CD4-positive, alpha-beta T cell treated with Interleukin-15 for 4 hours (primary cell): Measurements from ENCODE around the gene CEMIP2.
"Not testable (repeated sequence)": the region's sequence is repeated elsewhere in the genome, so short reads cannot be mapped to it uniquely, and the experiment has no call there.

ENCODE experiments used
- DNase-seq: peaks from one replicate; pipeline ENCODE4 v3.0.0-alpha.2; 2020; ENCODE audit warnings: low spot score

The CEMIP2 gene, protein sequence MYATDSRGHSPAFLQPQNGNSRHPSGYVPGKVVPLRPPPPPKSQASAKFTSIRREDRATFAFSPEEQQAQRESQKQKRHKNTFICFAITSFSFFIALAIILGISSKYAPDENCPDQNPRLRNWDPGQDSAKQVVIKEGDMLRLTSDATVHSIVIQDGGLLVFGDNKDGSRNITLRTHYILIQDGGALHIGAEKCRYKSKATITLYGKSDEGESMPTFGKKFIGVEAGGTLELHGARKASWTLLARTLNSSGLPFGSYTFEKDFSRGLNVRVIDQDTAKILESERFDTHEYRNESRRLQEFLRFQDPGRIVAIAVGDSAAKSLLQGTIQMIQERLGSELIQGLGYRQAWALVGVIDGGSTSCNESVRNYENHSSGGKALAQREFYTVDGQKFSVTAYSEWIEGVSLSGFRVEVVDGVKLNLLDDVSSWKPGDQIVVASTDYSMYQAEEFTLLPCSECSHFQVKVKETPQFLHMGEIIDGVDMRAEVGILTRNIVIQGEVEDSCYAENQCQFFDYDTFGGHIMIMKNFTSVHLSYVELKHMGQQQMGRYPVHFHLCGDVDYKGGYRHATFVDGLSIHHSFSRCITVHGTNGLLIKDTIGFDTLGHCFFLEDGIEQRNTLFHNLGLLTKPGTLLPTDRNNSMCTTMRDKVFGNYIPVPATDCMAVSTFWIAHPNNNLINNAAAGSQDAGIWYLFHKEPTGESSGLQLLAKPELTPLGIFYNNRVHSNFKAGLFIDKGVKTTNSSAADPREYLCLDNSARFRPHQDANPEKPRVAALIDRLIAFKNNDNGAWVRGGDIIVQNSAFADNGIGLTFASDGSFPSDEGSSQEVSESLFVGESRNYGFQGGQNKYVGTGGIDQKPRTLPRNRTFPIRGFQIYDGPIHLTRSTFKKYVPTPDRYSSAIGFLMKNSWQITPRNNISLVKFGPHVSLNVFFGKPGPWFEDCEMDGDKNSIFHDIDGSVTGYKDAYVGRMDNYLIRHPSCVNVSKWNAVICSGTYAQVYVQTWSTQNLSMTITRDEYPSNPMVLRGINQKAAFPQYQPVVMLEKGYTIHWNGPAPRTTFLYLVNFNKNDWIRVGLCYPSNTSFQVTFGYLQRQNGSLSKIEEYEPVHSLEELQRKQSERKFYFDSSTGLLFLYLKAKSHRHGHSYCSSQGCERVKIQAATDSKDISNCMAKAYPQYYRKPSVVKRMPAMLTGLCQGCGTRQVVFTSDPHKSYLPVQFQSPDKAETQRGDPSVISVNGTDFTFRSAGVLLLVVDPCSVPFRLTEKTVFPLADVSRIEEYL (N-terminal part only)

DNA sequence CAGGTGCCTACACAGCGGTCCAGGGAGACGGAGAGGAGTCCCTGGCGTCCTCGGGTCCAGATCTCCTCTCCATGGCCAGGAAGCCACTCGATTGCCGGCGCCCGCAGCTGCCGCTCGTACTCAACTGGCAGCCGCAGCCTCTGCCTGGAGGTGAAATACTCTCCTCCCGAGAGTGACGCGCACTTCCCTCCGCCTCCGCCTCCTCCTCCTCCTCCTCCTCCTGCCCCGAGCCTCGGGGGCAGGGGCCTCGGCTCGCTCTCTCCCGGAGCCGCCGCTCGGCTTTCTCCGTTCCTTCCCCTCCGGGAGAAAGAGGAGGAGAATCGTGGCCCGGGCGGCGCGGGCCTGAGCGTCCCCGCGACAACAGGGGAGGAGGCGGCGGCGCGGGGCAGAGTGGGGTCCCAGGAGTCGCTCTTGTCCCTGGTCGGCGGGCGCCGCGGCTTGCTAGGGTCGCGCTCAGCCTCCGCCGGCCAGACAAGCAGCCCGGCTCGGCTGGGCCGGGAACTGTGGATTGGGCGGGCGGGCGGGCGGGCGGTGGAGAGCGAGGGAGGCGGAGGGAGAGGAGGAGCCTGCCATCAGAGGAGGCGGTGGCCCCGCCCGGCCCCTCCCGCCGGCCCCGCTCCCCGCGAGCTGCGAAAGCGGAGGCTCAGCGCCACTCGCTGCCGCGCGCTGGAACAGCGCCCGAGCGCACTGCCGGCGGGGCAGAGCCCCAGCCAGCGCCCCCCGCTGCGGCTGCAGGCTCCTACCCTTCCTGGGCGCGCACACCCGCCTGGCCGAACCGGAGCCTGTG, at the start of gene CEMIP2:
Gene CEMIP2 (minus strand): TSS at position 126 of the 787 bp plus-strand sequence. CDS start 18,140 bp downstream, outside the sequence.
- peak; percentile 87 for DNase-seq

DNA sequence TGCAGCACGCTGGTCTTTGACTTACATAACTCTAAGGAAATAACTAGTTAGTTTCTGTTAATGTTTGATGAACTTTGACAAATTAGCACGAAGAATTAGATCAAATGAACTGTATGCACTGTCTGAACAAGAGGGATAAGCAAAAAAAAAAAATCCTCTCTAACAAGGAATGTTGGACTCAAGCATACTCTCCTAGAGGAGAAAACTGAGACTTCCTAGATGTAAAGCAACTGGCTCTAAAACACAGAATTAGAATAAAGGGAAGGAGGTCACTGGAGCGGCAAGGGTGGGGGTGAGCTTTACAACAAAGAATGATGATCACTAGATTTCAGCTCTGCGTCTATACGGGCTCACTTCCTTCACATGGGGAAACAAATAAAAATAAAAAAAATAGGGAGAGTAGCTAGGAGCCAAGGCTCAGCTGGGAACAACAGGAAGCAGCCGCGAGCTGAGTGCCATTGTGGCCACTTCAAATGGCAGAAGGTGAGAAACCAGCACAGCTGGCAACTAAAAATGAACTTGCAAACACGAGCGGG, 48.7 kb upstream of the CEMIP2 start:
- DNase-seq = no peak

DNA sequence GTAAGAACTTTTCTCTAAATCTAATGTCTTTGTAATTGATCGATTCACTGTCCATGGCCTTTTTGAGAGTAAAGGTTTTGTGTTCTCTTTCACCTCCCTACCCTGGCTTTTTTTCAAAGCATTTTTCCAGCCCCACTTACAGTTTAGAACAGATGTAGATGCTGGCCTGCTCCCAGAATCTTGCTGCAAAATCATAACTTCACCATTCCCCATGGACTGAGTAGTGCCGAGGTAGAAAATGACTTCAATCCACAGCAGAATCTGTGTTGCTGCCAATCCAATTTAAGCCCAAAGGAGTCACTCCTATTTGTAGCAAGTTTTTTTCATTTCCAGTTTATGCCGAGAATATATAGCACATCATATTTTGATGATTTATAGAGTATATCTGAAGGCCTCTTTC, 46.5 kb upstream of the CEMIP2 start:
- DNase-seq = no peak

DNA sequence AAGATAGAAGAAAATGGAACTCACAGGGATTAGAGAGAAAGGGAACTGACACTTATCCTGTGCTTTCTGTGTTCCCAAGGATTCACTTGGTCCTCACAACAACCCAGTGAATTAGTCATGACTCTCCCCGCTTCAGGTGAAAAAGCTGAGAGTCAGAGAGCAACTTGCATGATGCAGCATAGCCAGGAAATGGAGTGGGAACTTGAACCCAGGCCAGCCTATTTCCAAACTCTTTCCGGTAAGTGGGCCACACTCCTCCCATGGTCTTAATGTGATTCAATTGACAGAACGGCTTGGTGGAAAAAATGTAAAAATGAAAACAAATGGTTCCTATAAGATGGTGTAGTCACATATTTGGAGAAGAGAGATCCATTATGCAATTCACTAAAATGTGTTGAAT, 45.9 kb upstream of the CEMIP2 start:
- DNase-seq = no peak

DNA sequence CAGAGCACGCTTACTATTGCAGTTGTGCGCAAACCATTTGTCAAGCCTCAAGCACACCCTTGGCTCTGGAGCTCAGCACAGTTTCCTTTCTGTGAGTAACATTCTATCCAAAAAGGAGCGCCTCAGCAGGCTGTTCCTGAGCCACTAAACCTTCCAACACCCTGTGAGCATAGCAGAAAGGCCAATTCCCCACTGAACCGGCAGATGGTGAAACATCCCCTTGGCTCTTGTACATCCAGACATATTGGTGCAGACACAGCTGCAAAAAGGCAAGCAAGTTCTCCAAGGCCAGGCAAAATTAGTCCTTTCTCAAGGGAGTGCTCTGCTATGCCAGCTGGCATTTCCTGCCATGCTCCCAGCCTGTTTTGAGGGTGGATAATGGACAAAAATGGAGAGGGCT, 44.1 kb upstream of the CEMIP2 start:
- no peak for DNase-seq

DNA sequence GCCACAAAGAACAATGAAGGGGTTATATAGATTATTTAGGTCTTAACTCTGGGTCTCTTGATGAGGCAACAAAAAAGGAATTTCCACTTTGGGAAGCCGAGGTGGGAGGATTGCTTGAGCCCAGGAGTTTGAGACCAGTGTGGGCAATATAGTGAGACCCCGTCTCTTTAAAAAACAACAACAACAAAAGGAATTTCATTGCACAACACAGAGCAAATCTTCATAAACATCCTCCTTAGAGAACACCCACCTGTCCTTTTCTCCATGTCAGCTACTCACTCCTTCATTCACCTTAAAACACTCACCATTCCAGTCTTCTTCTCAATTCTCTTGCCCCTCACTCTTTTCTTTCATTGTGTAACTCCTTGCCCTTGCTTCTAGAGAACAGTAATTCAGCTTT, 39.8 kb upstream of the CEMIP2 start:
- no peak for DNase-seq

DNA sequence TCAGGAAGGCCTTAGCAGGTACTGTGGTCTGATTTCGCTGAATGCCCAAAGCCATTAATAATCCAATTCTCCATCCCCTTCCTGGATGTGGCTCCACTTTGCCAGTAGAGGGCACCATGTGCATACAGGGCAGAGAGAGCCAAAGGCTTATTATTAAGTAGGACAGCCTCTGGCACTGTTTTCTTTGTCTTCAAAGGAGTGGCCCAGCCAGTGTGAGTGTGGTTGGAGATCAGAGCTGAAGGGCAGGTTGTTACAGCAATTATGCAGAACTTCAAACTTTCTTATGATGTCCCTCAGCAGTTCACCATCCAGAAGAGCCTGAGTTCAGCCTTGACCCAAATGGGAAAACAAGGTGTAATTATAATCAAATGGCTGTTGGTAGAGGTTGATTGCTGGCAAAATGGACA, 38.6 kb upstream of the CEMIP2 start:
- peak; percentile 77 for DNase-seq

DNA sequence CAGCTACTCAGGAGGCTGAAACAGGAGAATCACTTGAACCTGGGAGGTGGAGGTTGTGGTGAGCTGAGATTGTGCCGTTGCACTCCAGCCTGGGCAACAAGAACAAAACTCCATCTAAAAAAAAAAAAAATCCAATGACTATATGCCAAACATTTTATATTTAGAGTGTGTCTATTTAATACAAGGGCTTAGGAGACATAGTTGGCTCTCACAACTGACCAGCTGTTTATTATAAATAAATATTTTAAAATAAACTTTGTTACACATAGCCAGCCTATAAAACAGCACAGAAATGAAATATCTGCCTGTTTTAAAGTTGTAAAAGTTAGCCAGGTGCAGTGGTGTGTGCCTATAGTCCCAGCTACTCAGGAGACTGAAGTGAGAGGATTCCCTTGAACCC, 36.8 kb upstream of the CEMIP2 start:
- not testable (repeated sequence) for DNase-seq

DNA sequence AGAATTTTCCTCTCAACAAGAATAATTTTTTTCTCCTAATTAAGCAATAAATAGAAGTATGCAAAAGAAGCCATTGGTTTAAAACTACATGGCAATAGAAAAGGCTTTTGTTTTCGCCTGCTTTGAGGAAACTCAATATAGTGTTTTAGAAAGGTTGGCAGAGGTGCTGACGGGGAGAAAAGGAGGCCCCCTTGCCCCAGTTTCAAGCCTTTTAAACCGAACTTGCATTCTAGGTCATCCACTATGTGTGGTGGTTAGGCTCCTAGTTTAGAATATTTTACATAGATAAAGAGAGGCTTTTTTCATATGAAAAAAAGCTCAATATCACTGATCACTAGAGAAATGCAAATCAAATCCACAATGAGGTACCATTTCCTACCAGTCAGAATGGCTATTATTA, 33.5 kb upstream of the CEMIP2 start:
- DNase-seq = no peak

DNA sequence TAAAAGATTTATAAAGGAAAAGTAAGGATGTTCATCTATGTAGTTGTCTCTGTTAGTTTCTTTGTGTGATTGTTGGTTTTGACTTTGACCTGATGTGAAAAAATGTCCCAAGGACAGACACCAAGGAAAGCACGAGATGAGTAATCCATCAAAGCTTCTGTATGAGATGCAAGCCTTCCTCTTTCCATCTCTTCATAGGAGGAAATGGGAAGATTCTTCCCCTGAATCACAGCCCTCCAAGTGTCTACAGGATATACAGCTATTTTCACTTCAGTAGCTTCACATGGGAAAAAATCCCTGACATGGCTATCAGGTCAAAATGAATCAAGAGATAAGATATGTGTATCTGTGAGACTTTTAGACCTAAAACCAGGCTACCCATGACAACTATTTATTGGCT, 29.0 kb upstream of the CEMIP2 start:
- DNase-seq = no peak

DNA sequence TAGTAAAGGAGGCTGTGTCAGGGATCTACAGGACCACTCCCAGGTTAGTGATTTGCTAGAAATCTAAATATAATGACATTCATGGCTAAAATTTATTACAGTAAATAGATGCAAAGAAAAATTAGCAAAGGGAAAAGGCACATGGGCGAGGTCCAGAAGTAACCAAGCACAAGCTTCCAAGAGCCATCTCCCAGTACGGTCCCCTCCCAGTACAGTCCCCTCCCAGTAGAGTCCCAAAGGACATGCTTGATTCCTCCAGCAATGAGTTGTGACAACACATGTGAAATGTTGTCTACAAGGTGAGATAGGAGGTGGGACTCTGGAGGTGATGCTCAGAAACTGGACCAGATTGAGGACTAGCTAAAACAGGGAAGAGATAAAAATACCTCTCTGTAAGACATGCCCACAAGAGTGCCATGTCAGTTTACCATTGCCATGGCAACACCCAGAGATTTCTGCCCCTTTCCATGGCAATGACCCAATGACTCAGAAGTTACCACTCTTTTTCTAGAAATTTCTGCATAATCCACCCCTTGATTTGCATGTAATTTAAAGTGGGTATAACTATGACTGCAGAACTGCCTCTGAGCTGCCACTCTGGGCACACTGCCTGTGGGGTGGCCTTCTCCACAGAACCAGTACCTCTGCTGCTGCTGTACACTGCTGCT, 27.9 kb upstream of the CEMIP2 start:
- DNase-seq = peak; percentile 59

DNA sequence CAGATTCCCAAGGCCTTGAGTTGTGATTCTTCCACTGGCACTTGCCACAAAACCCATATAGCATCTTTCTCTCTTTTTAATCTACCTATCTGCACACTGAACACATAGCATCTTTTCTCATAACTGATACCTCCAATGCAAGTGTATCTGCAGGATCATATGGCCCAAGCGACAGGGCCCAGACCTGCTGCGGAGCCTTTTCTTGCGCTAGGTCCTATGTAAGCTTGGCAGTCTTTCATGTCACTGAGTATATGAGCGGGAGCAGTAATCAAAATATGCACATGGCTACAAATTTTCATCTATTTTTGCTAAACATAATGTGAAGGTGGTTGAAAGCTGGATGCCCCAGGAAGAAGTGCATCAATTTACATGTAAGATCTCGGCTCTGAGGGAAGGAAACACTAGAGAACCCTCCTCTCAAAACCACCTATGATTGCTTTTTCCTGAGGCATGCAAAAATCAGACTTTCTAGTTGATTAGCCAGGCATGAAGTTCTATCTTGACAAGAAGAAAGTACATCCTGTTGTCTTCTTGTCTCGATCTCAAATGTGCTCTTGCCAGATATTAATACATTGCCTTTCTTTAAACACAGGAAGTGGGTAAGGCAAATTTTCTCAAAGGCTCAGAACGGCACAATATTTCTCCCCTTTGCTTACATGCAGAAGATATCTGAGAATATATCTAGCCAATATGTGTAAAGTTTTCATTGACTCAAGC, 26.9 kb upstream of the CEMIP2 start:
- DNase-seq = peak; percentile 57

DNA sequence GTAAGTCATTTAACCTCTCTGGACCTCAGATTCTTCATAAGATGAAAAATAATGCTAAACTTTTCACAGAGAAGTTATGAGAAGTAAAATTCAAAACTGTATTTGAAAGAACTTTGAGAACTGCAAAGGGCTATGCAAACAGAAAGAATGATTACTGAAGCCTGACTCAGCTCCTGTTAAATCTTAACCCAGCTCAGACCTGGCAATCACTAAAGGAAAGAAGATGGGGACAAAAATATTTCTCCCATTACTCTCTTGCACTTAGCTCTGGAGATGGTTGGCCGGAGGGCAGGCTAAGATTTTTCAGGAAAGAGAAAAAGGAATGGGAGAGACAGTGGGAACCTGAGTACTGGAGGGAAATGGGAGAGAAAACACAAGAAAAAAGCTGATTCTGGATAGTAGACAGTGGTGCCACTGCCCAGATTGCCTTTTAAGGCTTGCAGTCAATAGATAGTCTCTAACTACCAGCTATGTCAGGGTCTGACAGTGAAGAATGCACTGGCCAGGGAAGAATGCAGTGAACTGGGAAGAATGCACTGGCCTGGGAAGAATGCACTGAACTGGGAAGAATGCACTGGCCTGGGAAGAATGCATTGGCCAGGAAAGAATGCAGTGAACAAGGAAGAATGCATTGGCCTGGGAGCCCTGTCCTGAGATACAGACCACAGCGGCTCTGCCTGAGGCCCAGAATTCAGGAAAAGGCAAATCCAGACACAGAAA, 25.2 kb upstream of the CEMIP2 start:
- no peak for DNase-seq

DNA sequence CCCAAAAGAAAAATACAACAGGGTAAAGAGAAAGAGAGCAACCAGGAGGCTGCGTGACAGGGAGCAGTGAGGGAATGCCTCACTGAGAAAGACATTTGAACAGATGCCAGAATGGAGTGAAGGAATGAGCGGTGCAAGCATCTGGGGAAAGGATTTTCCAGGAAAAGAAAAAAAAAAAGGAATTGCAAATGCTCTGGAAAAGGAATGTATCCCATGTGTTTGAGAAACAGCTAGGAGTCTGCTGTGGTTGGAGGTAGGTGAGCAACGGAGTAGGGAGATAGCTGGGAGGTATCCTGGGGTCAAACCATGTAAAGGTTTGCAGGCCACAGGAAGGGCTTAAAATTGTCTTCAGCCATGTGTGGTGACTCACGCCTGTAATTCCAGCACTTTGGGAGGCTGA, 23.6 kb upstream of the CEMIP2 start:
- no peak for DNase-seq

DNA sequence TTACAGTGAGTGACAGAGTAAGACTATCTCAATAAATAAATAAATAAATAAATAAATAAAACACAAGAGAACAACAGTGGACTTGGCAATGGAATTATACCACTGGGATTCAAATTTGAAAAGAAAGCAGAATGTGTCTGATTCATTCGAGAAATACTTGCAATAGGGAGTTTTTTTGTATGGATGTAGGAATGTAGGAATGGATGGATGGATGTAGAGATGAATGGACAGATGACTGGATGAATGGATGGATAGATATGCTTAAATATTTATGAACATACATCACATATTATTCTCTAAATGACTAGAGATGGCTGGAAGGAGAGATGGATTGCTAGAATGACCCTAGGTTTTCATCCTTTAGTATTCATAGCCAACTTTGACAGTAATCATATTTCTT, 22.0 kb upstream of the CEMIP2 start:
- no peak for DNase-seq

DNA sequence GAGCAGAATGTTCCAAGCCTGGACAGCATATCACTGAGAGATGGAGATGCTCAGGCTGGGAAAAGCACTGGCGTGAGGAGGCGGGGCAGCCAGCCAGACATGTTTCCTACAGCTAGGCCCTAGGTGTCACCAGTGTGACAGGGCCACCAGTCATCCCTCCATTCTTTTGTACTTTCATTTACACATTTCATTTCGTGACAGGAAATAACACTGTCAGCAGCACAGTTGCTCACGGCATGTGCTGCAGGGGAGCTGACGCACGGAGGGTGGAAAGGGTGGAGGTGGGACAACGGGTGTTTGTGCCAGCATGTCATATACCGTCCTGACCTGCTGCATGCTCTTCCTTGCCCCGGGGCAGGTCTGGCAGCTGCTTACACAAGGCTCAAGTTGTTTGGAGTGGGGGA, 14.8 kb upstream of the CEMIP2 start:
- peak; percentile 85 for DNase-seq

DNA sequence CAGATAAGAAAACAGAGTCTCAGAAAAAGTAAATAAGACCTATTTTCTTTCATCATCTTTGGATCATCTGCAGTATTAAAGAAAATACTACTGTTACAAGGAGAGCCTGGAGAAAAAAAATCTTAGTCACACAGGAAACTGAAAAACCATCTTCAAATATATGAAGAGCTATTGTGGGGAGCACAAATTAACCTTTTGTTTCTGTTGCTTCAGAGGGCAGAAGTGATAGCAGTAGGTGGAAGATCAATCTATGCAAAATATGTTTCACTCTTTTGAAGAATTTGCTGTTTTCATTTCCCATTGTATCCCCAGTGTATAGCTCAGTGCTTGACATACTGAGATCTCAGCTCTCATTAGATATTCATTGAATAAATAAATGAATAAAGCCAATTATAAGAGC, 13.1 kb upstream of the CEMIP2 start:
- DNase-seq = peak; percentile 49

DNA sequence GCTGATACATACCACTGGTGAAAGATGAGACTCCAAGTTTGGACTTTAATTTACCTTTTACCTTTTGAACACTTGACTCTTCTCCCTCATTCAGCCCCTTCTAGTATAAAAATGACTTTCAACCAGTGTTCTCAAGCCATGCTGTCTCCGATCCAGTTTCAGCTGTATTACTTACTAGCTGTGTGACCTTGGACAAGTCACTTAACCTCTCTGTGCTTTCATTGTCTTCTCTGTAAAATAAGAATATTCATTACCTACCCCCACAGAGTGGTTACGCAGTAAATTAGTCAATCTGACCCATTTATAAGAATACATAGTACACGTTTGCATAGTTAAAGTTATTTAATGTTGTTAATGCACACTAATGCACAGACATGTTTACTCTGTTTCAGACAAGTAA, 12.6 kb upstream of the CEMIP2 start:
- DNase-seq = no peak

DNA sequence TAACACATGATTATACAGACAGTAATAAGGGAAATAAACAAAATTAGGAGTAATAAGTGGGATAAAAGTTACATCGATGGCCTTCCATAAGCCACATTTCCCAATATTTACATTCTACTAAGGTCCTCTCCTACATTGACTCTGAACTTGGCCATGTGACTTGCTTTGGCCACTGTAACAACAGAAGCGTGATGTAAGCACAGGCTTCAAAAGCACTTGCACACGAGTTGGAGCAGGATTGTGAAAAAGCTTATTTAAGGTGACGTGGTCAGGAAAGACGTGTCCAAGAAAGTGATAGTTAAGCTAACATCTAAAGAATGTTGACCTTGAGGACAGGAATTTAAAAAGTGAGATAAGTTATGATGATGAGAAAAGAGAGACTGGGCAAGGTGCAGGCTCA, 9.8 kb upstream of the CEMIP2 start:
- DNase-seq = no peak
